ENCODE data around the gene ABCD2. TPM values are rescaled to one million over a fixed set of nuclear protein-coding genes. Genes with fewer than 3 reads are reported as not detected.
"Not testable (repeated sequence)": the region's sequence is repeated elsewhere in the genome, so short reads cannot be mapped to it uniquely, and the experiment has no call there.

Gene ABCD2
- total and polyA plus RNA-seq, 4 donors, result under 0.01 to 0.25 (median 0.05) TPM; not detected in 1

GRCh38 chr12:39603065-39603464 lies 16.5 kb downstream of the ABCD2 start:
- Histone ChIP-seq H3K9me3 (ENCODE audit: control insufficient read depth in 4 of 4, low read length in 3 of 4) (no peaks in the 10 kb centered on the region), H3K4me1 (ENCODE audit: control insufficient read depth in 4 of 4, insufficient read depth in 4 of 4, low read length in 3 of 4) (no peaks in the 10 kb centered on the region)
- TF ChIP-seq, protein P1, sequence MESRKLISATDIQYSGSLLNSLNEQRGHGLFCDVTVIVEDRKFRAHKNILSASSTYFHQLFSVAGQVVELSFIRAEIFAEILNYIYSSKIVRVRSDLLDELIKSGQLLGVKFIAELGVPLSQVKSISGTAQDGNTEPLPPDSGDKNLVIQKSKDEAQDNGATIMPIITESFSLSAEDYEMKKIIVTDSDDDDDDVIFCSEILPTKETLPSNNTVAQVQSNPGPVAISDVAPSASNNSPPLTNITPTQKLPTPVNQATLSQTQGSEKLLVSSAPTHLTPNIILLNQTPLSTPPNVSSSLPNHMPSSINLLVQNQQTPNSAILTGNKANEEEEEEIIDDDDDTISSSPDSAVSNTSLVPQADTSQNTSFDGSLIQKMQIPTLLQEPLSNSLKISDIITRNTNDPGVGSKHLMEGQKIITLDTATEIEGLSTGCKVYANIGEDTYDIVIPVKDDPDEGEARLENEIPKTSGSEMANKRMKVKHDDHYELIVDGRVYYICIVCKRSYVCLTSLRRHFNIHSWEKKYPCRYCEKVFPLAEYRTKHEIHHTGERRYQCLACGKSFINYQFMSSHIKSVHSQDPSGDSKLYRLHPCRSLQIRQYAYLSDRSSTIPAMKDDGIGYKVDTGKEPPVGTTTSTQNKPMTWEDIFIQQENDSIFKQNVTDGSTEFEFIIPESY (IDR thresholded peaks at IDR 0.05), result no peak
- TF ChIP-seq, protein P2, sequence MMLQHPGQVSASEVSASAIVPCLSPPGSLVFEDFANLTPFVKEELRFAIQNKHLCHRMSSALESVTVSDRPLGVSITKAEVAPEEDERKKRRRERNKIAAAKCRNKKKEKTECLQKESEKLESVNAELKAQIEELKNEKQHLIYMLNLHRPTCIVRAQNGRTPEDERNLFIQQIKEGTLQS (IDR thresholded peaks at IDR 0.05), result no peak
- TF ChIP-seq RAD21 (IDR thresholded peaks at IDR 0.05) (no peak), FOXA2 (IDR thresholded peaks at IDR 0.05) (no peak), YY1 (IDR thresholded peaks at IDR 0.05) (no peak), FOXA1 (IDR thresholded peaks at IDR 0.05) (no peak), HNF4G (IDR thresholded peaks at IDR 0.05) (no peak), GABPA (IDR thresholded peaks at IDR 0.05 in 1 of 2, conservative IDR thresholded peaks at IDR 0.05 in 1 of 2) (no peak)

DNA sequence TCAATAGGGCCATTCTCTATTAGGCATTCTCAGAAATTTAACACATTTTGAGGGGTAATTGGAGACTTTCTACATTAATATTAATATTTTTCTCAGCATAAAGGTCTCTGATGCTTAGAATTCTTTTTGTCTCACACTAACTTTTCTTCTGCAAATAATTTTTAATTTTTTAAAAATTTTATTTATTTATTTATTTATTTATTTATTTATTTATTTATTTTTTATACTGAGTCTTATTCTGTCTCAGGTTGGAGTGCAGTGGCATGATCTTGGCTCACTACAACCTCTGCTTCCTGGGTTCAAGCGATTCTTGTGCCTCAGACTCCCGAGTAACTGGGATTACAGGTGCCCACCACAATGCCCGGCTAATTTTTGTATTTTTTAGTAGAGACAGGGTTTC lies 17.7 kb downstream of the ABCD2 start:
- not testable (repeated sequence) for H3K27me3 ChIP-seq (ENCODE audit: control insufficient read depth in 4 of 4, insufficient read depth in 4 of 4, low read length in 3 of 4); H3K9ac ChIP-seq (ENCODE audit: low read depth in 1 of 2, low read length in 2 of 2); DNase-seq (ENCODE audit: low spot score); H3K9me3 ChIP-seq (ENCODE audit: control insufficient read depth in 4 of 4, low read length in 3 of 4); H3K36me3 ChIP-seq (ENCODE audit: control insufficient read depth in 4 of 4, insufficient read depth in 3 of 4, low read depth in 1 of 4, low read length in 3 of 4); H3K27ac ChIP-seq (ENCODE audit: low read depth in 1 of 2, low read length in 2 of 2); H3K4me1 ChIP-seq (ENCODE audit: control insufficient read depth in 4 of 4, insufficient read depth in 4 of 4, low read length in 3 of 4); H3K4me3 ChIP-seq (ENCODE audit: low read depth in 1 of 3, low read length in 3 of 3)
- WGBS, result 94% methylated on average over 3 of the region's 3 CpGs

More at GRCh38 chr12:39603065-39603464, 16.5 kb downstream of the ABCD2 start:
- no peaks in the 10 kb centered on the region for H3K27me3 ChIP-seq (ENCODE audit: control insufficient read depth in 4 of 4, insufficient read depth in 4 of 4, low read length in 3 of 4)
- H3K36me3 ChIP-seq (ENCODE audit: control insufficient read depth in 4 of 4, insufficient read depth in 3 of 4, low read depth in 1 of 4, low read length in 3 of 4), result no peaks in the 10 kb centered on the region
- no peak overlapping the region for H3K4me3 ChIP-seq (ENCODE audit: low read depth in 1 of 3, low read length in 3 of 3)
- H3K9ac ChIP-seq (ENCODE audit: low read depth in 1 of 2, low read length in 2 of 2), result no peak overlapping the region
- no peak overlapping the region for H3K27ac ChIP-seq (ENCODE audit: low read depth in 1 of 2, low read length in 2 of 2)
- no peak for DNase-seq (ENCODE audit: low spot score)

DNA sequence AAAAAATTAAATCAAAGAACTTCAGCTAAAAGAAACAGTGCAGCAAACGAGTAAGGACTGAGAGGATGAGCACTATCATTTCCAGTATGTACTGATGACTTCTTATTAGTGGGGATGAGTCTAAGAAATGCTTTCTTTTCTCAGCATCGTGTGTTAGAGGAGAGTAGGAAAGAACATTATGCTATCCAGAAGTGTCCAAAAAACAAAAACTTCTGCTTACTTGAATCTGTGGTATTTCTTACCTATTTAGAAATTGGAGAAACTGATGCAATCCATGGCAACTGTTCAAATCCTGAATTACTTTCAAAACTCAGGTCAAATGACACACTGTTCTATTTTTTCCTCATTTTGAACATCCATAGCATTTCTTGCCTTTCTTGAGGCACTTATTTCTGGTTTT lies 23.7 kb downstream of the ABCD2 start:
- no peaks in the 10 kb centered on the region for H3K9me3 ChIP-seq (ENCODE audit: control insufficient read depth in 4 of 4, low read length in 3 of 4)
- H3K27me3 ChIP-seq (ENCODE audit: control insufficient read depth in 4 of 4, insufficient read depth in 4 of 4, low read length in 3 of 4), result no peaks in the 10 kb centered on the region
- no peak for DNase-seq (ENCODE audit: low spot score)
- no peak overlapping the region for H3K9ac ChIP-seq (ENCODE audit: low read depth in 1 of 2, low read length in 2 of 2)
- no peak overlapping the region for H3K27ac ChIP-seq (ENCODE audit: low read depth in 1 of 2, low read length in 2 of 2)
- H3K4me1 ChIP-seq (ENCODE audit: control insufficient read depth in 4 of 4, insufficient read depth in 4 of 4, low read length in 3 of 4), result peaks cover 0 to 3% (median 0%) of the 10 kb centered on the region in 4 donors
- 72% methylated on average over 2 of the region's 2 CpGs for WGBS
- H3K4me3 ChIP-seq (ENCODE audit: low read depth in 1 of 3, low read length in 3 of 3), result no peak overlapping the region
- TF ChIP-seq RXRA (IDR thresholded peaks at IDR 0.05), result no peak
- no peak for TF ChIP-seq FOXA2 (IDR thresholded peaks at IDR 0.05)
- no peak for TF ChIP-seq GABPA (IDR thresholded peaks at IDR 0.05 in 1 of 2, conservative IDR thresholded peaks at IDR 0.05 in 1 of 2)
- no peak for TF ChIP-seq YY1 (IDR thresholded peaks at IDR 0.05)
- TF ChIP-seq HNF4G (IDR thresholded peaks at IDR 0.05), result no peak
- no peak for TF ChIP-seq TAF1 (conservative IDR thresholded peaks at IDR 0.05)
- TF ChIP-seq, protein P1 (IDR thresholded peaks at IDR 0.05), result no peak
- TF ChIP-seq RAD21 (IDR thresholded peaks at IDR 0.05), result no peak
- no peaks in the 10 kb centered on the region for H3K36me3 ChIP-seq (ENCODE audit: control insufficient read depth in 4 of 4, insufficient read depth in 3 of 4, low read depth in 1 of 4, low read length in 3 of 4)

All from liver (tissue), 9 donors.